Epithelial cell of proximal tubule (primary cell): Measurements from ENCODE around the gene FANCC. TPM values are rescaled to one million over a fixed set of nuclear protein-coding genes. Genes with fewer than 3 reads are reported as not detected.
"Not testable (repeated sequence)": the region's sequence is repeated elsewhere in the genome, so short reads cannot be mapped to it uniquely, and the experiment has no call there.

Experiments used
- DNase-seq: peaks from one replicate; pipeline ENCODE4 v3.0.0-alpha.2; 2011; ENCODE audit warnings: low read depth
- H3K4me3 ChIP-seq: 2 replicates; pipeline ENCODE4 v1.5.1; 2011; ENCODE audit warnings: low read depth, mild to moderate bottlenecking, low read length
- CTCF ChIP-seq: conservative IDR thresholded peaks from 2 replicates; pipeline ENCODE4 v1.5.1; 2012; ENCODE audit warnings: low read depth, mild to moderate bottlenecking, low read length
- total RNA-seq: library from RNA; depleted of rRNA; stranded (reverse); fragments of >200 nt; gene quantifications from 2 replicates; pipeline ENCODE4 v1.2.3, GENCODE V29; 2015

FANCC gene
- total RNA-seq, 1 donor from 2014 or later: 9.4 TPM

GRCh38 chr9:95297760-95298159 lies 19.7 kb downstream of the FANCC start:
- no peak overlapping the region for H3K4me3 ChIP-seq
- no peak for DNase-seq
- TF ChIP-seq CTCF: no peak

- H3K4me3 ChIP-seq: no peak overlapping the region
- no peak for TF ChIP-seq CTCF
- no peak for DNase-seq
Measured at GRCh38 chr9:95297316-95297715, 20.2 kb downstream of the FANCC start.

- no peak overlapping the region for H3K4me3 ChIP-seq
- TF ChIP-seq CTCF: no peak
- no peak for DNase-seq
Measured at GRCh38 chr9:95296761-95297160, 20.7 kb downstream of the FANCC start.

- DNase-seq, H3K4me3 ChIP-seq: not testable (repeated sequence)
Measured at GRCh38 chr9:95293296-95293695, 24.2 kb downstream of the FANCC start.

- no peak for TF ChIP-seq CTCF
- no peak for DNase-seq
- H3K4me3 ChIP-seq: no peak overlapping the region
Measured at GRCh38 chr9:95292226-95292625, 25.3 kb downstream of the FANCC start.

- no peak overlapping the region for H3K4me3 ChIP-seq
- no peak for TF ChIP-seq CTCF
- DNase-seq: no peak
Measured at GRCh38 chr9:95286151-95286550, 31.4 kb downstream of the FANCC start.

- no peak overlapping the region for H3K4me3 ChIP-seq
- no peak for TF ChIP-seq CTCF
Measured at GRCh38 chr9:95285307-95285706, 32.2 kb downstream of the FANCC start.

More at GRCh38 chr9:95285307-95285706, 32.2 kb downstream of the FANCC start:
- no peak for DNase-seq
